Measurements from ENCODE around the gene C20orf141.

DNA sequence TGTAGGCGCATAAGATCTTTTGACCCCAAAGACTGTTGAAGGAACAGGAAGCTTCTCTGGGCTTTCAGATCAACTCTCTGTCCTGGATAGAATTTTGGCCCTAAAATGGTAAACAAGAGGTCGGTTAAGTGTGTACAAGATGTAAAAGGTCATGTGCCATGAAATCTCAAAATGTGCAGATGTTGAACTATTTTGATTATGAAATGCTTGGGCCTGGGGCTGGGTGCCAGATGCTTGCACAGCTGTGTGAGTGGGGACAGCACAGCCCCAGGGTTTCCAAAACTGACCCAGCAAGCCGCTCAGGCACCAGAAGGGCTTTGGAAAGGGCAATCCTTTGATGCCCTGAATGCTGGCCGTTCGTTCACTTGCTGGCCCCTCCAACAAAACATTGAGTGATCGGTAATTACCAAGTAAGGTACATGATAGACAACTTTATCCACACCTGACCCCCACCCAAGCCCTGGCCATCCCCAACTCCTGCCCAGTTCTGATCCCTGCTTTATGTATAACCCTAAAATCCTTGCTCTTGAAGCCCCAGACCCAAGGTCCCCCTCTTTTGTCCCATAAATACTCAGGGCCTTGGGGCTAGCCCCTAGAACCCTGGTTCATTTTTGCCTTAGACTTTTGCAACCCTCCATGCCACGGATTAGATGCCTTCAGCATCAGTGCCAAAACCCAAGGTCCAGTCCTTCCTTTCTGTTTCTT is 3.3 kb downstream of the C20orf141 start:
- no peak for TF ChIP-seq POLR2A (IDR thresholded peaks at IDR 0.05)
- TF ChIP-seq, protein P1, sequence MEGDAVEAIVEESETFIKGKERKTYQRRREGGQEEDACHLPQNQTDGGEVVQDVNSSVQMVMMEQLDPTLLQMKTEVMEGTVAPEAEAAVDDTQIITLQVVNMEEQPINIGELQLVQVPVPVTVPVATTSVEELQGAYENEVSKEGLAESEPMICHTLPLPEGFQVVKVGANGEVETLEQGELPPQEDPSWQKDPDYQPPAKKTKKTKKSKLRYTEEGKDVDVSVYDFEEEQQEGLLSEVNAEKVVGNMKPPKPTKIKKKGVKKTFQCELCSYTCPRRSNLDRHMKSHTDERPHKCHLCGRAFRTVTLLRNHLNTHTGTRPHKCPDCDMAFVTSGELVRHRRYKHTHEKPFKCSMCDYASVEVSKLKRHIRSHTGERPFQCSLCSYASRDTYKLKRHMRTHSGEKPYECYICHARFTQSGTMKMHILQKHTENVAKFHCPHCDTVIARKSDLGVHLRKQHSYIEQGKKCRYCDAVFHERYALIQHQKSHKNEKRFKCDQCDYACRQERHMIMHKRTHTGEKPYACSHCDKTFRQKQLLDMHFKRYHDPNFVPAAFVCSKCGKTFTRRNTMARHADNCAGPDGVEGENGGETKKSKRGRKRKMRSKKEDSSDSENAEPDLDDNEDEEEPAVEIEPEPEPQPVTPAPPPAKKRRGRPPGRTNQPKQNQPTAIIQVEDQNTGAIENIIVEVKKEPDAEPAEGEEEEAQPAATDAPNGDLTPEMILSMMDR (IDR thresholded peaks at IDR 0.05) = no peak

Measured in heart left ventricle (tissue), 13 donors.